ENCODE measurements around the gene FKBP14. TPM values are rescaled to one million over a fixed set of nuclear protein-coding genes. Genes with fewer than 3 reads are reported as not detected.

Gene FKBP14
- total RNA-seq, 4 donors from 2014 or later: 4.9 to 86.5 (median 11.5) TPM

- Histone ChIP-seq H3K36me3 (no peaks in the 10 kb centered on the region), H3K27me3 (no peaks in the 10 kb centered on the region), H3K27ac (peak overlapping the region; percentile 40 to 46), H3K9me3 (no peaks in the 10 kb centered on the region), H3K4me1 (no peaks in the 10 kb centered on the region), H3K4me3 (no peak overlapping the region)
- intact Hi-C loops (cut with DNase I; ENCODE audit: low total_unique reads): no loop called here
- DNase-seq: no peak
- TF ChIP-seq CTCF (IDR thresholded peaks at IDR 0.05) (no peak), POLR2A (IDR thresholded peaks at IDR 0.05) (no peak)
Measured at GRCh38 chr7:30038196-30038980, 11.9 kb upstream of the FKBP14 start.

GRCh38 chr7:30036220-30036619 is 9.7 kb upstream of the FKBP14 start:
- no peak overlapping the region for H3K4me3 ChIP-seq
- H3K9me3 ChIP-seq: no peaks in the 10 kb centered on the region
- intact Hi-C loops (cut with DNase I; ENCODE audit: low total_unique reads): no loop called here
- H3K4me1 ChIP-seq: no peaks in the 10 kb centered on the region
- H3K27me3 ChIP-seq: no peaks in the 10 kb centered on the region
- H3K27ac ChIP-seq: no peak overlapping the region
- H3K36me3 ChIP-seq: no peaks in the 10 kb centered on the region
- DNase-seq: no peak
- no peak for TF ChIP-seq CTCF (IDR thresholded peaks at IDR 0.05)
- TF ChIP-seq POLR2A (IDR thresholded peaks at IDR 0.05): no peak

GRCh38 chr7:30034501-30034900 is 8.0 kb upstream of the FKBP14 start:
- Histone ChIP-seq H3K4me1 (no peaks in the 10 kb centered on the region), H3K27ac (no peak overlapping the region), H3K4me3 (no peak overlapping the region), H3K27me3 (no peaks in the 10 kb centered on the region), H3K36me3 (no peaks in the 10 kb centered on the region), H3K9me3 (no peaks in the 10 kb centered on the region)
- intact Hi-C loops (cut with DNase I; ENCODE audit: low total_unique reads): no loop called here
- TF ChIP-seq CTCF (IDR thresholded peaks at IDR 0.05) (no peak), POLR2A (IDR thresholded peaks at IDR 0.05) (no peak)
- no peak for DNase-seq

- no peak for DNase-seq
- TF ChIP-seq CTCF (IDR thresholded peaks at IDR 0.05) (no peak), POLR2A (IDR thresholded peaks at IDR 0.05) (no peak)
- Histone ChIP-seq H3K4me1 (no peaks in the 10 kb centered on the region), H3K27ac (peak overlapping the region in 1 of 2 donors; percentile 26), H3K9me3 (no peaks in the 10 kb centered on the region), H3K36me3 (no peaks in the 10 kb centered on the region), H3K27me3 (no peaks in the 10 kb centered on the region), H3K4me3 (no peak overlapping the region)
- intact Hi-C loops (cut with DNase I; ENCODE audit: low total_unique reads): no loop called here
Measured at GRCh38 chr7:30032310-30033125, 6.0 kb upstream of the FKBP14 start.

GRCh38 chr7:30029696-30030095 is 3.2 kb upstream of the FKBP14 start:
- Histone ChIP-seq H3K9me3 (no peaks in the 10 kb centered on the region), H3K27ac (peak overlapping the region; percentile 82 to 89), H3K36me3 (no peaks in the 10 kb centered on the region), H3K4me3 (peak overlapping the region in 1 of 2 donors; percentile 75), H3K4me1 (no peaks in the 10 kb centered on the region), H3K27me3 (no peaks in the 10 kb centered on the region)
- DNase-seq: no peak
- intact Hi-C loops (cut with DNase I; ENCODE audit: low total_unique reads): no loop called here
- TF ChIP-seq CTCF (IDR thresholded peaks at IDR 0.05): no peak
- no peak for TF ChIP-seq POLR2A (IDR thresholded peaks at IDR 0.05)
